Renal cortex interstitium (tissue), 11 donors: ENCODE data around the gene MMRN1. TPM values are rescaled to one million over a fixed set of nuclear protein-coding genes. Genes with fewer than 3 reads are reported as not detected.
A peak's percentile ranks its signal among the peaks of the same experiment; 100 is the strongest.

Experiments used
- DNase-seq, 11 donors: peaks; one replicate each; pipeline ENCODE4 v3.0.0-alpha.2; 2013; ENCODE audit warnings: low read depth in 9 of 11, low spot score in 4 of 11; ENCODE audit errors: extremely low read depth in 1 of 11
- polyA plus RNA-seq, 3 donors: library from polyadenylated mRNA; unstranded; fragments of 120-200 nt; gene quantifications; one replicate each; pipeline ENCODE4 v1.2.1, GENCODE V29; 2013; ENCODE audit not compliant: insufficient read length in 3 of 3

The MMRN1 gene
- polyA plus RNA-seq, 3 donors: 1.6 to 3.4 (median 2.8) TPM

GRCh38 chr4:89906316-89906715 is 11.7 kb downstream of the MMRN1 start:
- DNase-seq: no peak

- no peak for DNase-seq
Measured at GRCh38 chr4:89906777-89907521, 12.3 kb downstream of the MMRN1 start.

- no peak for DNase-seq
Measured at GRCh38 chr4:89909889-89910288, 15.2 kb downstream of the MMRN1 start.

- no peak for DNase-seq
Measured at GRCh38 chr4:89913623-89914022, 19.0 kb downstream of the MMRN1 start.

GRCh38 chr4:89914609-89915550 is 20.2 kb downstream of the MMRN1 start:
- DNase-seq: no peak

GRCh38 chr4:89915937-89916336 is 21.3 kb downstream of the MMRN1 start:
- no peak for DNase-seq

- no peak for DNase-seq
Measured at GRCh38 chr4:89922848-89923416, 28.3 kb downstream of the MMRN1 start.

GRCh38 chr4:89928838-89929237 is 34.2 kb downstream of the MMRN1 start:
- no peak for DNase-seq

GRCh38 chr4:89929425-89930159 is 34.9 kb downstream of the MMRN1 start:
- DNase-seq: peak in 3 of 11 donors; percentile 5 to 20 (median 11)

- no peak for DNase-seq
Measured at GRCh38 chr4:89939546-89939945, 44.9 kb downstream of the MMRN1 start.

- peak in 1 of 11 donors; percentile 5 for DNase-seq
Measured at GRCh38 chr4:89939994-89940393, 45.3 kb downstream of the MMRN1 start.

GRCh38 chr4:89942811-89943210 is 48.2 kb downstream of the MMRN1 start:
- no peak for DNase-seq

GRCh38 chr4:89949782-89950387 is 55.2 kb downstream of the MMRN1 start:
- DNase-seq: no peak

GRCh38 chr4:89952458-89952857 is 57.8 kb downstream of the MMRN1 start:
- DNase-seq: no peak

GRCh38 chr4:89954906-89955695 is 60.4 kb downstream of the MMRN1 start:
- no peak for DNase-seq

GRCh38 chr4:89957046-89957926 is 62.6 kb downstream of the MMRN1 start:
- DNase-seq: no peak

GRCh38 chr4:89981789-89982334 is 87.2 kb downstream of the MMRN1 start:
- no peak for DNase-seq
